ENCODE measurements around the gene VAMP5. TPM values are rescaled to one million over a fixed set of nuclear protein-coding genes. Genes with fewer than 3 reads are reported as not detected.

Gene VAMP5
- total and polyA plus RNA-seq, 9 of the 15 experiments (the other 6 are each of a cell fraction or from before 2014, with no cell fraction given) = 0.54 to 1.9 (median 1.5) TPM; not detected in 2

DNA sequence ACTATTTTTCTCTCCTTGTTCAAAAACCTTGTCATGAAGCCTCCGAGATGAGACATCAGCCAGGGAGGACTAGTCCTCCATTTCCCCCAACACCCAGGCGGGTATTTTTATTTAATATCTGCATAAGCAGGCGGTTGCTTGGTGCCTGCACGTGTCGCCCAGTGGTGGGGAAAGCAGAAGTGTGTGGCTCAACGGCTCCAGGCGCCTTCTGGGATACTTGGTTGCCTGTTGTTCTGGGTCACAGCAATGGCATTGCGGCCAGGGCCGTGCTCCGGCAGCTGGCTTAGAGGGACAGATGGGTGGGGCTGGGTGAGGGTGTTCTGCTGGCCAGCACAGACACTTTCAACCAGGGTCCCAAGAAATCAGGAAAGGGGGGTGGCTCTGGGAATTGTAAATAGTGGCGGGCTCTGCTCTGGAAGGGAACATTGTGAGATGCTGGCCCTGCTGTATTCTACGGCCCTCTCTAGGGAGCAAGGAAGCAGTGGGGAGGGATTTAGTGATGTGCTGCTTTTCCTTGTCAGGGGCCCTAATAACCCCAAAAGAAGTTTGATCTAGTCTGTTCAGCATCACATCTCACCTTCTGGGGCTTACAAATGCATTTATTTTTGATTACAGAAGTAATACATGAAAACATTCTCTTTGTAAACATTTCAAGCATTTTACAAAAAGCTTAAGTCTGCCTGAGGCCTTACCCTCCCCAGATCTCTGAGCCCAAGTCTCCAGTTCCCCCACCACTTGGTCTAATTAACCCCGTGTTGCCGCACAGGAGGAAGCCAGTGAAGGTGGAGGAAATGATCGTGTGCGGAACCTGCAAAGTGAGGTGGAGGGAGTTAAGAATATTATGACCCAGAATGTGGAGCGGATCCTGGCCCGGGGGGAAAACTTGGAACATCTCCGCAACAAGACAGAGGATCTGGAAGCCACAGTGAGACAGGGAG lies 5.7 kb upstream of the VAMP5 start (continued):
- TF ChIP-seq, protein P1, sequence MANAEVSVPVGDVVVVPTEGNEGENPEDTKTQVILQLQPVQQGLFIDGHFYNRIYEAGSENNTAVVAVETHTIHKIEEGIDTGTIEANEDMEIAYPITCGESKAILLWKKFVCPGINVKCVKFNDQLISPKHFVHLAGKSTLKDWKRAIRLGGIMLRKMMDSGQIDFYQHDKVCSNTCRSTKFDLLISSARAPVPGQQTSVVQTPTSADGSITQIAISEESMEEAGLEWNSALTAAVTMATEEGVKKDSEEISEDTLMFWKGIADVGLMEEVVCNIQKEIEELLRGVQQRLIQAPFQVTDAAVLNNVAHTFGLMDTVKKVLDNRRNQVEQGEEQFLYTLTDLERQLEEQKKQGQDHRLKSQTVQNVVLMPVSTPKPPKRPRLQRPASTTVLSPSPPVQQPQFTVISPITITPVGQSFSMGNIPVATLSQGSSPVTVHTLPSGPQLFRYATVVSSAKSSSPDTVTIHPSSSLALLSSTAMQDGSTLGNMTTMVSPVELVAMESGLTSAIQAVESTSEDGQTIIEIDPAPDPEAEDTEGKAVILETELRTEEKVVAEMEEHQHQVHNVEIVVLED (CRISPR knock-in tag; IDR thresholded peaks at IDR 0.05) = peak; percentile 31; the same call in 1 of the 2 replicates
- TF ChIP-seq ERF (CRISPR knock-in tag; IDR thresholded peaks at IDR 0.05) (0 out of 2 replicates have a peak, but pooled peaks have one; percentile 43), ZNF586 (CRISPR knock-in tag; conservative IDR thresholded peaks at IDR 0.05) (peak; percentile 69; the same call in 1 of the 2 replicates), ZNF644 (tag; IDR thresholded peaks at IDR 0.05; ENCODE audit: low read depth) (peak; percentile 16; the same call in 1 of the 2 replicates), SRSF7 (optimal IDR thresholded peaks at IDR 0.05; ENCODE audit: low read depth, low read length) (no peak), ZNF445 (CRISPR knock-in tag; IDR thresholded peaks at IDR 0.05; ENCODE audit: low read depth) (no peak), RCOR1 (IDR thresholded peaks at IDR 0.05; ENCODE audit: borderline replicate concordance in 1 of 2, low read depth in 2 of 2, low read length in 2 of 2) (no peak), ARNT (IDR thresholded peaks at IDR 0.05) (no peak), SNRNP70 (optimal IDR thresholded peaks at IDR 0.05; ENCODE audit: low read depth, low read length) (no peak), GTF2A2 (tag; IDR thresholded peaks at IDR 0.05) (no peak), L3MBTL2 (IDR thresholded peaks at IDR 0.05) (peak; percentile 87), ARID1B (IDR thresholded peaks at IDR 0.05) (no peak), ZFX (CRISPR knock-in tag; IDR thresholded peaks at IDR 0.05) (peak; percentile 24; the same call in 1 of the 2 replicates)
- TF ChIP-seq, protein P2, sequence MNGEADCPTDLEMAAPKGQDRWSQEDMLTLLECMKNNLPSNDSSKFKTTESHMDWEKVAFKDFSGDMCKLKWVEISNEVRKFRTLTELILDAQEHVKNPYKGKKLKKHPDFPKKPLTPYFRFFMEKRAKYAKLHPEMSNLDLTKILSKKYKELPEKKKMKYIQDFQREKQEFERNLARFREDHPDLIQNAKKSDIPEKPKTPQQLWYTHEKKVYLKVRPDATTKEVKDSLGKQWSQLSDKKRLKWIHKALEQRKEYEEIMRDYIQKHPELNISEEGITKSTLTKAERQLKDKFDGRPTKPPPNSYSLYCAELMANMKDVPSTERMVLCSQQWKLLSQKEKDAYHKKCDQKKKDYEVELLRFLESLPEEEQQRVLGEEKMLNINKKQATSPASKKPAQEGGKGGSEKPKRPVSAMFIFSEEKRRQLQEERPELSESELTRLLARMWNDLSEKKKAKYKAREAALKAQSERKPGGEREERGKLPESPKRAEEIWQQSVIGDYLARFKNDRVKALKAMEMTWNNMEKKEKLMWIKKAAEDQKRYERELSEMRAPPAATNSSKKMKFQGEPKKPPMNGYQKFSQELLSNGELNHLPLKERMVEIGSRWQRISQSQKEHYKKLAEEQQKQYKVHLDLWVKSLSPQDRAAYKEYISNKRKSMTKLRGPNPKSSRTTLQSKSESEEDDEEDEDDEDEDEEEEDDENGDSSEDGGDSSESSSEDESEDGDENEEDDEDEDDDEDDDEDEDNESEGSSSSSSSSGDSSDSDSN (IDR thresholded peaks at IDR 0.05; ENCODE audit: borderline replicate concordance in 1 of 2, low read depth in 2 of 2, low read length in 2 of 2) = 0 out of 4 replicates have a peak, but pooled peaks have one; percentile 34 to 41
- TF ChIP-seq, protein P3, sequence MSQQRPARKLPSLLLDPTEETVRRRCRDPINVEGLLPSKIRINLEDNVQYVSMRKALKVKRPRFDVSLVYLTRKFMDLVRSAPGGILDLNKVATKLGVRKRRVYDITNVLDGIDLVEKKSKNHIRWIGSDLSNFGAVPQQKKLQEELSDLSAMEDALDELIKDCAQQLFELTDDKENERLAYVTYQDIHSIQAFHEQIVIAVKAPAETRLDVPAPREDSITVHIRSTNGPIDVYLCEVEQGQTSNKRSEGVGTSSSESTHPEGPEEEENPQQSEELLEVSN (IDR thresholded peaks at IDR 0.05; ENCODE audit: borderline replicate concordance in 1 of 2, extremely low read depth in 1 of 2, insufficient read depth in 1 of 2, insufficient read length in 1 of 2, low read depth in 1 of 2, low read length in 1 of 2, poor library complexity in 1 of 2, severe bottlenecking in 1 of 2) = peak; percentile 35 to 82
- TF ChIP-seq, protein P4, sequence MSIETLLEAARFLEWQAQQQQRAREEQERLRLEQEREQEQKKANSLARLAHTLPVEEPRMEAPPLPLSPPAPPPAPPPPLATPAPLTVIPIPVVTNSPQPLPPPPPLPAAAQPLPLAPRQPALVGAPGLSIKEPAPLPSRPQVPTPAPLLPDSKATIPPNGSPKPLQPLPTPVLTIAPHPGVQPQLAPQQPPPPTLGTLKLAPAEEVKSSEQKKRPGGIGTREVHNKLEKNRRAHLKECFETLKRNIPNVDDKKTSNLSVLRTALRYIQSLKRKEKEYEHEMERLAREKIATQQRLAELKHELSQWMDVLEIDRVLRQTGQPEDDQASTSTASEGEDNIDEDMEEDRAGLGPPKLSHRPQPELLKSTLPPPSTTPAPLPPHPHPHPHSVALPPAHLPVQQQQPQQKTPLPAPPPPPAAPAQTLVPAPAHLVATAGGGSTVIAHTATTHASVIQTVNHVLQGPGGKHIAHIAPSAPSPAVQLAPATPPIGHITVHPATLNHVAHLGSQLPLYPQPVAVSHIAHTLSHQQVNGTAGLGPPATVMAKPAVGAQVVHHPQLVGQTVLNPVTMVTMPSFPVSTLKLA (conservative IDR thresholded peaks at IDR 0.05) = peak; percentile 65 to 69; a peak in 2 of 4 replicates
- TF ChIP-seq, protein P5, sequence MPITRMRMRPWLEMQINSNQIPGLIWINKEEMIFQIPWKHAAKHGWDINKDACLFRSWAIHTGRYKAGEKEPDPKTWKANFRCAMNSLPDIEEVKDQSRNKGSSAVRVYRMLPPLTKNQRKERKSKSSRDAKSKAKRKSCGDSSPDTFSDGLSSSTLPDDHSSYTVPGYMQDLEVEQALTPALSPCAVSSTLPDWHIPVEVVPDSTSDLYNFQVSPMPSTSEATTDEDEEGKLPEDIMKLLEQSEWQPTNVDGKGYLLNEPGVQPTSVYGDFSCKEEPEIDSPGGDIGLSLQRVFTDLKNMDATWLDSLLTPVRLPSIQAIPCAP (CRISPR knock-in tag; IDR thresholded peaks at IDR 0.05; ENCODE audit: borderline replicate concordance) = no peak

Data from K562 (cell line).